ENCODE measurements around the gene HASPIN. TPM values are rescaled to one million over a fixed set of nuclear protein-coding genes. Genes with fewer than 3 reads are reported as not detected.

HASPIN gene
- total and polyA plus RNA-seq, 2 experiments from 2014 or later: 6.1 to 35.1 TPM

GRCh38 chr17:3762922-3763776 lies 39.4 kb downstream of the HASPIN start (continued):
- TF ChIP-seq ZNF462 (CRISPR knock-in tag; IDR thresholded peaks at IDR 0.05) (no peak), EZH2 (IDR thresholded peaks at IDR 0.05; ENCODE audit: low read depth, unreplicated experiment) (no peak), POLR2AphosphoS5 (IDR thresholded peaks at IDR 0.05; ENCODE audit: low read depth) (no peak), ZNF331 (CRISPR knock-in tag; IDR thresholded peaks at IDR 0.05; ENCODE audit: low read depth) (no peak), EZH2phosphoT487 (IDR thresholded peaks at IDR 0.05; ENCODE audit: unreplicated experiment) (no peak), ZNF114 (CRISPR knock-in tag; IDR thresholded peaks at IDR 0.05) (no peak), CREB1 (CRISPR knock-in tag; IDR thresholded peaks at IDR 0.05; ENCODE audit: low read depth) (no peak), STAT1 (IDR thresholded peaks at IDR 0.05; ENCODE audit: unreplicated experiment) (no peak), JUNB (IDR thresholded peaks at IDR 0.05; ENCODE audit: unreplicated experiment) (no peak), CTCF (conservative IDR thresholded peaks at IDR 0.05; ENCODE audit: low read depth in 2 of 2) (no peak)

Measured in GM23338 (cell line).